K562 (cell line): ENCODE data around the gene KRT72. TPM values are rescaled to one million over a fixed set of nuclear protein-coding genes. Genes with fewer than 3 reads are reported as not detected.

ENCODE experiments used
- ATAC-seq: fragments of 200-7000 bp; cut with Tn5 transposase; 3 replicates; pipeline ENCODE4 v1.9.1; 2020; ENCODE audit warnings: moderate library complexity
- BruUV-seq: library from RNA; stranded (reverse); fragments of 400-500 nt; replicated peaks from 2 replicates; lab custom pipeline; 2021; lab: Mats Ljungman, UMichigan
- CTCF ChIA-PET: fragments of 300-600 bp; formaldehyde crosslinking; extraction: SDS; loops from one replicate; lab custom pipeline; 2021; ENCODE audit warnings: low intra/inter-chr PET ratio; lab: Yijun Ruan, JAX
- POLR2A ChIA-PET: fragments of 300-600, 350-650 bp; sonication (Branson Sonifier 250); formaldehyde crosslinking; extraction: SDS; loops from one replicate; lab custom pipeline; 2021; ENCODE audit warnings: antibody characterized with exemption, inconsistent platforms; lab: Yijun Ruan, JAX
- DNase-seq, 4 experiments: peaks; one replicate each; pipeline versions ENCODE4 v3.0.0 to v3.0.0-alpha.2; 2011 to 2018; ENCODE audit warnings: low spot score in 3 of 4, mixed read lengths in 3 of 4; ENCODE audit errors: extremely low read depth in 1 of 4
- FAIRE-seq: peaks from 2 replicates; lab custom pipeline; 2011; peaks lifted over from hg19 to GRCh38; lab: Jason Lieb, UNC
- H2AFZ ChIP-seq: 2 replicates; pipeline ENCODE4 v1.6.0; 2011; ENCODE audit warnings: low read depth, low read length, control low read depth, inconsistent platforms
- H3K27ac ChIP-seq: fragments of 200-600 bp; 3 replicates; pipeline ENCODE4 v1.8.0; 2011; ENCODE audit warnings: low read depth, mild to moderate bottlenecking, control low read depth, inconsistent platforms, low read length, moderate library complexity, mixed read lengths; ENCODE audit errors: extremely low read depth
- H3K27me3 ChIP-seq, 2 experiments: fragments of 300-600 bp in 1 of 2; 2 replicates in 1 of 2; 3 replicates in 1 of 2; pipeline versions ENCODE4 v1.6.0 to v1.8.0; 2011; ENCODE audit warnings: inconsistent platforms in 2 of 2, low read length in 2 of 2, mild to moderate bottlenecking in 1 of 2, mixed read lengths in 1 of 2, moderate library complexity in 1 of 2; ENCODE audit not compliant: control insufficient read depth in 2 of 2, insufficient read depth in 2 of 2
- H3K36me3 ChIP-seq: fragments of 300-600 bp; 3 replicates; pipeline ENCODE4 v1.8.0; 2011; ENCODE audit warnings: mild to moderate bottlenecking, low read length, inconsistent platforms; ENCODE audit not compliant: control insufficient read depth, insufficient read depth
- H3K4me1 ChIP-seq, 2 experiments: fragments of 200-600 bp in 1 of 2; replicated peaks in 1 of 2; 2 replicates in 1 of 2; 3 replicates in 1 of 2; pipeline versions ENCODE4 v1.5.1 to v1.8.0; 2011; ENCODE audit warnings: inconsistent platforms in 2 of 2, low read length in 2 of 2, mild to moderate bottlenecking in 1 of 2, mixed read lengths in 1 of 2, moderate library complexity in 1 of 2; ENCODE audit not compliant: control insufficient read depth in 2 of 2, insufficient read depth in 2 of 2
- H3K4me2 ChIP-seq: 2 replicates; pipeline ENCODE4 v1.6.1; 2011; ENCODE audit warnings: low read length, control low read depth, inconsistent platforms, mixed read lengths; ENCODE audit not compliant: insufficient read depth
- H3K4me3 ChIP-seq: fragments of 200-600 bp; sonication (generic), shearing (Covaris generic); 2 replicates; pipeline ENCODE4 v1.5.1; 2016; ENCODE audit warnings: control low read depth, inconsistent platforms
- H3K79me2 ChIP-seq: fragments of 200-600 bp; 3 replicates; pipeline ENCODE4 v1.8.0; 2011; ENCODE audit warnings: low read length, inconsistent platforms; ENCODE audit not compliant: control insufficient read depth, insufficient read depth
- H3K9ac ChIP-seq, 2 experiments: 2 replicates each; pipeline versions ENCODE4 v1.6.0 to v1.6.1; 2011; ENCODE audit warnings: low read depth in 2 of 2, low read length in 2 of 2, control low read depth in 1 of 2, inconsistent platforms in 1 of 2, mild to moderate bottlenecking in 1 of 2, mixed read lengths in 1 of 2; ENCODE audit not compliant: insufficient read depth in 1 of 2
- H3K9me1 ChIP-seq: one replicate; pipeline ENCODE4 v1.6.0; 2011; ENCODE audit warnings: inconsistent platforms, mild to moderate bottlenecking, low read length, moderate library complexity; ENCODE audit not compliant: control insufficient read depth, insufficient read depth
- H3K9me3 ChIP-seq: replicated peaks from 2 replicates; pipeline ENCODE4 v1.5.1; 2011; ENCODE audit warnings: low read depth, low read length, inconsistent platforms; ENCODE audit not compliant: control insufficient read depth, insufficient read depth
- H4K20me1 ChIP-seq: replicated peaks from 2 replicates; pipeline ENCODE4 v1.6.1; 2011; ENCODE audit warnings: low read length, inconsistent platforms, mixed read lengths; ENCODE audit not compliant: control insufficient read depth, insufficient read depth
- BCLAF1 ChIP-seq, 2 experiments: fragments of 450-650 bp in 1 of 2; IDR thresholded peaks; 2 replicates each; pipeline ENCODE4 v1.6.1; 2011 to 2017; ENCODE audit warnings: low read depth in 2 of 2, antibody characterized with exemption in 1 of 2, borderline replicate concordance in 1 of 2, low read length in 1 of 2, mild to moderate bottlenecking in 1 of 2, mixed read lengths in 1 of 2; ENCODE audit not compliant: control insufficient read depth in 1 of 2
- CREB3L1 ChIP-seq: fragments of 450-650 bp; IDR thresholded peaks from 2 replicates; pipeline ENCODE4 v1.6.1; 2014; ENCODE audit warnings: low read depth, mild to moderate bottlenecking, moderate library complexity, borderline replicate concordance
- CTCF ChIP-seq, 3 experiments: IDR thresholded peaks in 2 of 3; conservative IDR thresholded peaks in 1 of 3; 2 replicates each; pipeline ENCODE4 v1.5.1; 2011 to 2012; ENCODE audit warnings: low read length in 3 of 3, mild to moderate bottlenecking in 3 of 3, control low read depth in 2 of 3, improper control_type of control experiment in 1 of 3, inconsistent platforms in 1 of 3, low read depth in 1 of 3, mixed read lengths in 1 of 3, moderate library complexity in 1 of 3; ENCODE audit not compliant: insufficient read depth in 2 of 3
- HMBOX1 ChIP-seq: sonication (generic); IDR thresholded peaks from 2 replicates; pipeline ENCODE4 v1.6.1; 2016
- ILK ChIP-seq: fragments of 450-650 bp; IDR thresholded peaks from 2 replicates; pipeline ENCODE4 v1.6.1; 2016; ENCODE audit warnings: missing genetic modification characterization, low read depth, mild to moderate bottlenecking, missing compliant biosample characterization, moderate library complexity, borderline replicate concordance
- KLF10 ChIP-seq: fragments of 250-450 bp; sonication (Bioruptor Pico); IDR thresholded peaks from 2 replicates; pipeline ENCODE4 v1.6.1; 2021; ENCODE audit warnings: matching md5 sums
- POLR2B ChIP-seq: fragments of 450-650 bp; IDR thresholded peaks from 2 replicates; pipeline ENCODE4 v1.6.1; 2018; ENCODE audit warnings: low read depth; ENCODE audit not compliant: partially characterized antibody
- TFAM ChIP-seq: fragments of 250-450 bp; sonication (Bioruptor Pico); conservative IDR thresholded peaks from 2 replicates; pipeline ENCODE4 v1.5.0; 2021; ENCODE audit warnings: mild to moderate bottlenecking, moderate library complexity
- ZNF511 ChIP-seq: sonication (generic); formaldehyde crosslinking; IDR thresholded peaks from 2 replicates; pipeline ENCODE4 v1.8.0; 2022; ENCODE audit warnings: mild to moderate bottlenecking, missing genetic modification reagents
- WGBS: fragments of 100-300 bp; shearing (Covaris generic); methylation state at CpG from one replicate; pipeline ENCODE4 v1.1.6; 2016; ENCODE audit warnings: low coverage, mixed read lengths; ENCODE audit not compliant: insufficient coverage; ENCODE audit errors: missing lambda C conversion rate; 5-methylcytosine and 5-hydroxymethylcytosine counted together
- in situ Hi-C: fragments of 300-500 bp; cut with MboI; formaldehyde crosslinking; loops from 4 replicates; pipeline ENCODE4 v1.15.0; 2018; ENCODE audit warnings: inconsistent platforms, mixed read lengths
- intact Hi-C: fragments of 100-400 bp; cut with micrococcal nuclease; formaldehyde crosslinking; loops from 2 replicates; pipeline ENCODE4 v1.14.2; 2022
- polyA plus RNA-seq, 8 experiments: library from polyadenylated mRNA; depleted of rRNA in 4 of 8; stranded (reverse) in 5 of 8; unstranded in 3 of 8; fragments of >200 nt; fragmentation: Nextera tagmentation in 2 of 8; fragmentation: Illumina TruSeq in 1 of 8; extraction: Ambion mirVana in 2 of 8; extraction: Trizol in 1 of 8; gene quantifications; 2 replicates each; pipeline versions ENCODE4 v1.2.1 to v1.2.3, GENCODE V29; 2011 to 2014; ENCODE audit warnings: inconsistent platforms in 1 of 8, missing spikeins in 1 of 8
- total RNA-seq, 7 experiments: library from RNA; depleted of rRNA in 6 of 7; stranded (reverse); fragments of >200 nt in 6 of 7; fragmentation: Illumina TruSeq in 2 of 7; extraction: Trizol in 2 of 7; gene quantifications; 2 replicates each; pipeline versions ENCODE4 v1.2.1 to v1.2.3, GENCODE V29; 2011 to 2021; ENCODE audit warnings: low replicate concordance in 1 of 7

Gene KRT72
- total and polyA plus RNA-seq, 9 of the 15 experiments (the other 6 are each of a cell fraction or from before 2014, with no cell fraction given): not detected

- no peak for TF ChIP-seq CREB3L1
- TF ChIP-seq TFAM (CRISPR knock-in tag): no peak
Observed at GRCh38 chr12:52612431-52613383, 11.4 kb upstream of the KRT72 start (continued).

- Histone ChIP-seq H3K9me3 (no peaks in the 10 kb centered on the region), H3K27ac (no peak overlapping the region), H3K4me3 (no peak overlapping the region), H3K27me3 (peaks cover 2 to 29% of the 10 kb centered on the region in 2 experiments; a peak in 3 of 5 replicates), H4K20me1 (0 out of 2 replicates have a peak, but pooled peaks cover 2% of the 10 kb centered on the region), H2AFZ (no peak overlapping the region), H3K4me1 (peaks cover 0 to 7% of the 10 kb centered on the region in 2 experiments; a peak in 3 of 5 replicates), H3K4me2 (no peak overlapping the region), H3K9me1 (no peaks in the 10 kb centered on the region), H3K9ac (no peak overlapping the region), H3K79me2 (no peaks in the 10 kb centered on the region), H3K36me3 (no peaks in the 10 kb centered on the region)
- intact Hi-C loops: no loop called here
- WGBS: 36% methylated on average over 6 of the region's 6 CpGs
- in situ Hi-C loops: no loop called here
- ATAC-seq (no peak), FAIRE-seq (no peak), DNase-seq (no peak)
- POLR2A ChIA-PET: interaction anchor here (0.9 kb wide), 1 partner anchor 23 kb away, joined by 5 read pairs; no protein-coding TSS in a partner anchor
- no TSS peak for BruUV-seq
- CTCF ChIA-PET: no interaction called here
- TF ChIP-seq CTCF (IDR thresholded peaks at IDR 0.05 in 2 of 3, conservative IDR thresholded peaks at IDR 0.05 in 1 of 3; ENCODE audit: insufficient read depth in 2 of 3, low read depth in 1 of 3, low read length in 3 of 3) (no peak), POLR2B (no peak), BCLAF1 (IDR thresholded peaks at IDR 0.05; ENCODE audit: borderline replicate concordance in 1 of 2, control insufficient read depth in 1 of 2, low read depth in 2 of 2, low read length in 1 of 2) (no peak), HMBOX1 (no peak), ZNF511 (no peak), KLF10 (CRISPR knock-in tag) (no peak), ILK (tag) (no peak)
Observed at GRCh38 chr12:52611080-52611468, 9.8 kb upstream of the KRT72 start.
